GM19240 (cell line): Measurements from ENCODE around the gene RAB3IL1.
A peak's percentile ranks its signal among the peaks of the same experiment; 100 is the strongest.

ENCODE experiments used
- DNase-seq: peaks from one replicate; pipeline ENCODE4 v3.0.0; 2011; ENCODE audit warnings: low spot score; ENCODE audit not compliant: insufficient read length

The RAB3IL1 gene

DNA sequence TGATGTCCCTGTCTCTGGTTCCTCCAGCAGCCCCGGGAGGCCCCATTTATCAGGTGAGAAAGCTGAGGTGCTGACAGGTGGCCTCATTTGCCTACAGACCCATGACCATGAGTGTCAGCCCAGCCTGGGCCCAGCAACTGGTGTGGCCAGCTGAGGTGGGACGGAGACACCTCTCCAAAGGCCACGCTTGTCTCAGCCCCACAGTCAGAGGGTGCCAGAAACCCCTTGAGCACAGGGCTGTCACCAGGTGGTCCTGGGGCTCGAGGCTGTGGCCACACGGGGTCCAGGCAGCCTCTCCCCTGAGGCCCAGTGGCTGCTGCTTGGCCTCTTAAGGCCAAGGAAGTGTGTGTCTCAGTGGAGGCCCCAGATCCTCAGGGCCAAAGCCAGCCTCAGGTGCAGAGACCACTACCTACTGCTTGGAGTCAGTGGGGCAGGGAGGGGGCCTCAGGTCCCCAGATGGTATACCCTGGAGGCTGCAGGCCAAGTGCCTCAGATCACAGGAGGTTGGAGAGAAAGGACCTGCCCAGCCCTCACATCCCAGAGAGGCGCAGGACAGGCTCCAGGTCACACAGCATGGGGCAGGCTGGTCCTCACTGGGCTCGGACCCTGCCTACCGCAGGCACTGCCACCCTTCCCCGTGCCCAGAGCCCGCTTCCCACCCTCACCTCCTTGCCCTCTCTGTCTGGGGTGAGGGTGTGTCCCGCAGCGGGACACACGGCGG lies 11.4 kb downstream of the RAB3IL1 start:
- DNase-seq, result no peak

DNA sequence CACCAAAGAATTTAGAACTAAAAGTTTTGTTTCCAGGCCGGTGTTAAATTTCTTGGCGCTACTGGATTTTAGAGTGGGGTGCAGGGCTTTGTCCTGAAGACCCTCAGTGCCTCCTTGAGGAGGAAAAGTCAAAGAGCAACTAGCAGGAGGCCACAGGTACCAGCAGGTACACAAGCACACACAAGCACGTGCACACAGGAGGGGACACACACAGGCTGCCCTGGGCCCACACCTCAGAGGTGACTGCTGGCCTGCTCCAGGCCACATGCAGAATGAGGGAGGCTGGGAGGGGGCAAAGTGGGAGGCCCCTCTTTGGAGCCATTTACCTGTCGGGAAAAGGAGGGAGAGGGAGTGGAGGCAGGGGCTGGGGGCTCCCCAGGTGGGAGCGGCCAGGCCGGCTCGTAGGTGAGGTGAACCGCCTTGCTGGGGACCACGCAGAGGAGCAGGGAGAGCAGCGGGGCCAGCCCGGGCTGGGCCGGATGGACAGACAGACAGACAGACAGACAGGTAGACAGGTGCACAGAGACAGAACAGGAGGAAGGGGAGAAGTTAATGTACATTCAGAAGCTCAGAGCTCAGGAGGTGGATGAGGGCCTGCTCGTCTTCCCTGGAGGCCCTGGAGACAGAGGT lies 12.2 kb downstream of the RAB3IL1 start:
- no peak for DNase-seq

DNA sequence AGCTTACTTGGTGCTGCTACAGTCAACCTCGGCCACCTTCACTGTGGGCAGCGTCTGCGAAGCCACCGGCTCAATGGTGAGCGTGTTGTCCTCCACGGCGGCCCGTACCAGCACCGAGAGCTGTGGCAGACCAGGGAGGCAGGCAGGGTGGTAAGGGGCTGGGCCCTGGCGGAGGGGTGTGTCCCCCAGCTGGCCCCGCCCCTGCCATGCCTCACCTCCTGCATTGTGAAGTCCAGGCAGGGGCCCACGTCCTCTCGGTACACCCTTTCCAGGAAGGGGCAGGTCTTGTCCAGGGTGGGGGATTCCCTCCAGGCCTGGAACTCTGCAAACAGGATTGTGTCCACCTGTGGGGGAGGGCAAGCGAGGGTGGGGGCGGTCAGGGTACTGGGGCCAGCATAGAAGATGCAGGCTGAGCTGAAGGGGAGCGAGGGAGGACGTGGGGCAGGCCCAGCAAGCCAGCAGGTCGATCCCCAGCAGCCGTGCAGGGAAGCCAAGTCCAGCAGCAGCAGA lies 12.8 kb downstream of the RAB3IL1 start:
- DNase-seq, result no peak

DNA sequence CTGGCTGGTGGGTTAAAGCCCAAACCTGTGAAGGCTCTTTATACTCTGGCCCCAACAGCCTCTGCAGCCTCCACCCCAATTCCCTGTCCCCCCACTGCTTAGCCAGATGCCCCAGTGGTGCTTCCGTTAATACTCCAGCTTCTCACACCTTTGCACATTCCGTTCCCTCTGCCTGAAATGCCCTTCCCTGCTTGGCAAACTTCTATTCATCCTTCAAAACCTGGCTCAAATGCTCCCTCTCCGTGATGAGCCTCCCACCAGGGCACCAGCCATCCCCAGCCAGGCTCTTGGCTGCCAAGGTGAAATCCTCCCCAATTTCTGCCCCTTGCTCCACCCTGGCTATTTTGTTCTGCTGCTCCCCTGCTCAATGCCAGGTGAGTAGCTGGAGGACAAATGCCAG lies 13.5 kb downstream of the RAB3IL1 start:
- DNase-seq, result no peak

DNA sequence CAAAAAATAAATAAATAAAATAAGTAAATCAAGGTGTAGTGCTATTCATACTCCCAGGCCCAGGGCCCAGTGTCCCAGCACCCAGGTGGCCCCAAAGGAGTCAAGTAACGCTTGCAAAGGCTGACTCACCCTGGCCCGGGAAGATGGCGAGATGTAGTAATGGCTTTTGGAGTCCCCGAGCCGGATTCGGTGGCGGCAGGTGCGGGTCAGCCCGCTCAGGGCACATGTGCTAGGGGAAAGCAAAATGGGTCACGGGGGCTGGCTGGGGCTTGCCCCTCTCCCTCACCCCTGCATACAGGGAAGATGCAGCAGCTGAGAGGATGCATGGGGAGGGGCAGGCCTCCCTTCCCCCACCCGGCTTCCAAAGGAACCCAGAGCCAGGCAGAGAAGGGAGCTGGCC lies 15.1 kb downstream of the RAB3IL1 start:
- DNase-seq, result no peak

DNA sequence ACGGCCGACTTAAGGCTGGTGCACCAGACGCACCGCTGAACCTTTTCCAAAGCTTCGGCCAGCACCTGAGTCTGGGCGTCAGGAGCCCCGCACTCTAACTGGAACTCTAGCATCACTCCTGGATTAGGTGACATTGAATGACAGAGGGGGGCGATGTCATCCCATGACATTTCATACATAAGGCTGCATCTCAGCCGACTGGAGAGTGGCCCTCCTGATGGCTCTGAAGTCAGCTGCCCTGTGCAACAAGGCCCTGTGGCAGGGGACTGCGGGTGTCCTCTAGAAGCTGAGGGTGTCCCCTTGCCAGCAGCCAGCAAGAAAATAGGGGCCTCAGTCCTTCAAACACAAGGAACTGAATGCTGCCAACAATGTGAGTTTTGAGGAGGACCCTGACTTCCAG lies 16.0 kb downstream of the RAB3IL1 start:
- DNase-seq, result no peak

DNA sequence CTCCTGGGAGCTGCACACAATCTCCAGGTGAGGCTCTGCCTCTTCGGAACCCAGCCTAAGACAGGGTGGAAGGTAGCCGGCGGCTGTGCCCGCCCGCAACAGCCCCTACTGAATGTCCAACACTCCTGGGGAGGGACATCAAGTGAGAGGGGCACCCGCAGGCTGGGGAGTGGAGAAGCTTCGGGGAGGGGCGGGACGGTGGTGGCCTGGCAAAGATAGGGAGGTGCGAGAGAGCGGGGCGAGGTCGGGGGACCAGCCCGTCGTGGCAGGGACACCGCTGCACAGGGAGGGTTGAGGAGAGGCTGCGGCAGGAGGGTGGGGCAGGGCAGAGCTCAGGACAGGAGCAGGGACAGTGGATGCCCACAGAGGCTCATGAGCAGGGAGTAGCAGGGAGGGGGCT lies 17.1 kb downstream of the RAB3IL1 start:
- no peak for DNase-seq

DNA sequence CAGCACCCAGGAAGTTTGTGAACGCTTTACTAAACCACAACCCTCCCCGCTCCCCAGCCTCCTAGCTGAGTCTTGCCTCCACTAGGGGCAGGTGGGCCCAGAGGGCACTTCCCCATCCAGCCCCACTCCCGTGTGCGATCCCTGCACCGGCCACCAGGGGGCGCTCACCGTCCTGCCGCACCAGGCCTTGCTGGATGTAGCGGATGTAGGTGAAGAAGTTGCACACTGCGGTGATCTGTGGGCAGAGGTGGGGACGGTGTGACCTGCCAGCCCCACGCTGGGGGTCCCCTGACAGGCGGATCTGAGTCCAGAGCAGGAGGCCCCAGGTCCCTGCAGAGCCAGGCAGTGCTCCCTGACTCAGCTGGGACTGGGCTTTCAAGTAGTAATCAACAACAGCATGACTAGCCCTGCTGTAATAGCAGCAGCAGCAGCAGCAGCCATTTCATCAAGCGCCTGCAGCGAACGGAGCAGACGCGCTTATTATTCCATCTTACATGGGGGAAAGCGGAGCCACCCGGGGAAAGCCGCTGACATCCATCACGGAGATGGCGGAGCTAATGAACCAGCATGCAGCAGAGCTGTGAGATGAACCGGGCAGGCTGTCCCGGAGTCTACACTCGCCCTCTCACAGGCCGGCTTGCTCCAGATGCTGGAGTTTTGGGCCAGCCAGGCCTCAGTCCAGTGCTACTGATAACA lies 18.1 kb downstream of the RAB3IL1 start:
- peak; percentile 97 for DNase-seq

DNA sequence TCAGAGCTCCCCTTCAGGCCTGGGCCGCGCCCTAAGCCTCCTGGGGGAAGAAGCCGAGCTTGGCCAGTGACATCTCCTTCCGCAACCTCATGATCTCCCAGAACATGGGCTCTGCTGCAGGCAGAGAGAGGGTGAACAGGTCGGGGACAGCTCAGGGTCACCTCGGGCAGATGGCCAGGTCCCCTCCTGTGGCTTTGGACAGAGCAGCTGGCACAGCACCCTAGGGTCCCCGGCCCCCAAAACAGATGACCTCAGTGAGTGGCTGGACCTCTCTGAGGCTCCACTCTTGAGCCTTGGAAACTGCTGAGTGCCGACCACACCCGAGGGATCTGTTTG lies 19.2 kb downstream of the RAB3IL1 start:
- no peak for DNase-seq

DNA sequence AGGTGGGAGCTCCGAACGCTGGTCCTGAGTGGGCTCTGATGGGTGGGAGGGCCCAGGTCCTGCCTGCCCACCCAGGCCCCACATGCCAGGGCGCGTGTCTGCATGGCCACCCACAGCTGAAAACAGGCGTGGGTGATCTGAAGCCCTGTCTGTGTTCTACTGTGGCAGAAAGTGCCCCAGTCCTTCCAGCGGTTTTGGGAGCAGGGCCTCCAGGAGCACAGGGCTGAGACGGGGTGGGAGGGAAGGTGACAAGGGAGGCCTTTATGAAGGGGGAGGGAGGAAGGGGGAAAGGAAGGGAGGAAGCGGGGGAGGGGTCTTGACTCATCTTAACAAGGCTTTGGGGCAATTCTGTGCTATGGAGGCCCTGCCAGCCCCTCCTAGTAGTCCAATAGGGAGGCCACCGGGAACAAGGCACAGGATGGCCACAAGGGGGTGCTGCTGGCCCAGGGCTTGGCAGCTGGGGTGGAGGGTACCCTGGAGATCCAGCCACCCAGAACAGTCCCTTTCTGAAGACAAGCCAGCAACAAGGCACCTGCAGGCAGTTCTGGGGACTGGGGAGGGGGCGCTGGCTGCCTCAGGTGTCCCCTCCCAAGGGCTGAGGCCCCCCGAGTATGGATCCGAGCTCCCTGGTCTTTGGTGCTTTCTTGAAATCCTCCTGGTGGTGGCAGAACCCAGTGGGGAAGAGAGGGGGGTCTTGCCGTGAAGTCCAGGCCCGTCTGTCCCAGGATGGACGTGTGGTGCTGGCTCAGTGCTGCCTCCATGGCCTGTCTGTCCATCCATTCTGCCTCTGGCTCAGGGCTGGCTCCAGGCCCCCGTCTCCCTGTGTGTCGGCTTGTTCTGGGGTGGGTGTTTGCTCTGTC lies 19.7 kb downstream of the RAB3IL1 start:
- peak; percentile 90 for DNase-seq

DNA sequence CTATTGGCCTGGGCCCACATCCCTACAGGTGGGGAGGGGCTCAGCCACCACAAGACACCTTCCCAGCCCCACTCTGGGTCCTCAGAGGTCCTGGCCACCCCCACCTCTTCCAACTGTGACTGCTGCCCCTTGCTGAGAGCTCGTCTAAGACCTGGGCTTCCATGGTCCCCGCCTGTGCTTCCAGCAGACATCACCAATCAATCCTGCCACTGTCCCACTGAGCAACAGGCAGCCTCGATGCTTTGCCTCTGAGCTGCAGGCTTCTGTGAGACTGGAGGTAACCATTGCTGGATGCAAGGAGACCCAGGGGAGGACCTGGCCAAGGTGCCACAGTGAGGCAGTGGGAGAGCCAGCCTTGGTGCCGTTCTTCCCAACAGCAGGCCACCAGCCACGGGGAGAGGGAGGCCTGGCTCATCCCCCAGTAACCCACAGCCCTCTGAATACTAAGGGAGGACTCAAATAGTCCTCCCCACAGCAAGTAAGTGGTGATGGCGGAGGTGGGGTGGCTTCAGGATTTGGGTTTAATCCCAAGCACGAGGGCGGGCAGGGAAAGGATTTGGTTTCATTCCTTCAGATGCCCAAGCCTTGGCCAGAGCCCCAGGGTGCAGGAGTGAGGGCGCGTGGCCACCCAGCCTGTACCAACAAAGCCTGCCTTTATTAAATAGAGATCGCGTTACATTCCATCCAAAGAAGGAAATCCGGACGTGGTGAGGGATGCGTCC lies 20.5 kb downstream of the RAB3IL1 start:
- no peak for DNase-seq

DNA sequence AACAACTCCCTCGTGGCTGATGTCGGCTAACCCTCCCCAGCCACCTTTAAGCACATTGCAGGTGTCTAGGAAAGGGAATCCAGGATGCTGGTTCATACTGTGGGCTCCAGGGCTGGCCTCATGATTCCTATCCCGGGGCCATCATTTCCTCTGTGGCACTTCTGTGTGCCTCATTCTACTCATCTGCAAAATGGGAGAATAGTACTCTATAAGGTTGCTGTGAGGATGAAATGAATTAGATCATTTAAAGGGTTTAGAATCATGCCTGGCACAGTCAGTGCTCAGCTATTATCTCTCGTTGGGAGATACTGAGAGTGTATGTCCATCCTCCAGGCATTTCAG lies 21.7 kb downstream of the RAB3IL1 start:
- DNase-seq, result no peak

DNA sequence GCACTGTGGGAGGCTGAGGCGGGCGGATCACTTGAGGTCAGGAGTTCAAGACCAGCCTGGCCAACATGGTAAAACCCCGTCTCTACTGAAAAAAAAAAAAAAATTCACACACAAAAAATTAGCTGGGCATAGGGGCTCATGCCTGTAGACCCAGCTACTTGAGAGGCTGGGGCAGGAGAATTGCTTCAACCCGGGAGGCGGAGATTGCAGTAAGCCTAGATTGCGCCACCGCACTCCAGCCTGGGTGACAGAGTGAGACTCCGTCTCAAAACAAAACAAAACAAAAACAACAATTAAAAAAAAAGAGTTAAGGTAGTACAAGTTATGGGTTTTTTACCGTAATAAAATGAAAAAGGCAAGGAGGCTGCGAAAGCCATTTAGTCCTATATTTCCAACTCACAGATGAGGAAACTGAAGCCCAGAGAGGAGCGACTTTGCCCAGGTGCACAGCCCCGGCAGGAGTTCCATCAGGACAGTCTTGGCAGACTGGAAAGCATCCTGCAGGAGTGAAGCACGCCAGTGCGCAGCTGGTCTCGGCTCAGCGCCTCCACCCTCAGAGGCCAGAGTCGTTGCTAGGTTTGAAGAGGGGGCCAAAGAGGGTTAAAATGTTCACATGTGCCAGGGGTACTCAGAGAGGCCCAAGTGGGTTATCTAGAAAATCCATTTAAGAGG lies 22.2 kb downstream of the RAB3IL1 start:
- no peak for DNase-seq

DNA sequence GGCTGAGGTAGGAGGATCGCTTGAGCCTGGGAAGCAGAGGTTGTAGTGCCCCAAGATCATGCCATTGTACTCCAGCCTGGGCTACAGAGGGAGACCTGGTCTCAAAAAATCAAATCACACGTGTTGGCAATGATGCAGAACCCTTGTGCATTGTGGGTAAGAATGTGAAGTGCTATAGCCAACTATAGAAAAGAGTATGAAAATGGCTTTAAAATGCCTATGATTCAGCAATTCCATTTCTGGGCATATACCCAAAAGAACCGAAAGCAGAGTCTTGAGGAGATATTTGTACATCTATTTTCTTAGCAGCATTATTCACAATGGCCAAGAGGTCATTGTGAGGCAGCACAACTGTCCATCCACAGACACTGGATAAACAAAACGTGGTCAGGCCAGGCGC lies 23.4 kb downstream of the RAB3IL1 start:
- no peak for DNase-seq

DNA sequence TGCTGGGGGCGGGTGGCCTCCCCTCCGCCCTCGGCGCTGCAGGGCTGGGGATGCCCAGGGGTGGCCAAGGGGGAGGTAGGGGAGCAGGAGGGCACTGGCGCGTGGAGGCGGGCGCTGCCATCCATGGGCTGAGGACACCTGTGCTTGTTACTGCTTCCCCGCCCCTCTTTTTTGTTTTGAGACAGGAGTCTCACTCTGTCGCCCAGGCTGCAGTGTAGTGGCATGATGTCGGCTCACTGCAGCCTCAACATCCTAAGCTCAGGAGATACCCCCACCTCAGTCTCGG lies 25.3 kb downstream of the RAB3IL1 start:
- no peak for DNase-seq

DNA sequence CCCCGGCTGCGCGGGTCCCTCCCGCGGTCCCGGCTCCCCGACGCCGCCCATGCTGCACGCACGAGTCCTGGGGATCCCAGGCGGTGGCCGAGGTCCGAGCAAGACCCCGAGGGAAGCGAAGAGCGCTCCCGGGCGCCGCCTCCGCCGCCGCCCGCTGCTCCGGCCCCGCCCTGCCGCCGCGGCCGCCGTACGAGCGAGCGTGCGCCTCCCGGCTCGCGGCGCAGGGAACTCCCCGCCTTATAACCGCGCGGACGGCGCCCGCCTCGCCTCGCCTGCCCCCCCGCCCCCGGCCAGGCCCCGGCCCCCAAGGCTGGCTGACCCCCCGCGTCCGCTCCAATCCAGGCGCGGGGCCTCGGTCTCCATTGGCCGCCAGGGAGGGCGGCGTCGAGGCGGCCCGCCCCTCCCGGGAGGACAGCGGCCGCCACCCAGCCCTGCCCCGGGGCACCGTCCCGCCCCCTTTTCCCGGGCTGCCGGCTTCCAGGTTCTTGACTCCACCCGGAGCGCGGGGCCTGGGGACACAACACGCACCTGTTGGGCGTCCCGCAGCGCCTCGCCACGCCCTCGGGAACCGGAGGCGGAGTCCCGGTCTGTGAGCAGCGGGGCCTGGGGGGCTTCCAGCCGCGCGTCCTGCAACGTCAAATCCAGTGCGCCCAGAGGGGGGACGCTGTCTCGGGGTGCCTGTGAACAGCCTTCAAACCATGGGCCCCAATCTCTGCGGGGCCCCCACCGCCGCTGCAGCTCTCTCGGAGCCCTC lies 25.9 kb downstream of the RAB3IL1 start, which contains the start of gene FADS3:
Gene FADS3, minus strand, starts transcription at position 215 of the 754 bp plus-strand sequence. Its CDS starts 164 bp downstream, at position 51.
- DNase-seq, result peak; percentile 51

DNA sequence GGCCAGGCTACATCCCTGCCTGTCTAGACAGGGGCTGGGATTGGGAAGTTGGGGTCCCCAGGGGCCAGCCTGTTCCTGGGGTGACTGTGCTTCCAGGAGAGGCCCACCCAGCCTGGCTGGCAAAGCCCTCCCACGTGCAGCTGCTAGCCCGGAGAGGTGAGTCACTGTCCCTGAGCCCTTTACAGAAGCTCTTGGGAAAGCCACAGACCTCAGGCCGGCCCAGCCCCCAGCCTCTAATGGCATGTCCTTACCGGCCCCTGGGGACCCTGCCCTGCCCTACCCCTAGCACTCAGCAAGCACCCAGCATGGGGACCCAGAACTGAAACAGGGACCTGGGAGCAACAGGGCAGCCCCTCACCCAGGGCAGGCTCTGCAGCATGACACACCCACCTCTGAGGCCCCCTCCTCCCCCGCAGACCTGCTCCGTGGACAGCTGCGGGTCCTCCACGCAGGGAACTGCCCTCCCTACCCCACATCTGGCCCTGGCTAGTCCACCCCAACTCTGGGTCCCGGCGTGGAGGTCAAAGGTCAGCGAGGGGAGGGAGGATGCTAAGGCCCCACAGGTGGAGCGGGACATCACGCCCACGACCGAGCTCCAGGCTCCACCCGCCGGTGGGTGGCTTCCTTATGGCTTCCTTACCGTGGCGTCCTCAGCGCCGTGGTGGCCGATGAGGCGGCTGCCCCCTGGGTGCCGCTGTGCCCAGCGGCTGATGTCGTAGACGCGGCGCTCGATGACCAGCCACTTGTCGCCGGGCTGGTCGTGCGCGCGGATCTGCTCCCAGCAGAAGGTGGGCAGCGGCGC lies 26.6 kb downstream of the RAB3IL1 start:
- no peak for DNase-seq

DNA sequence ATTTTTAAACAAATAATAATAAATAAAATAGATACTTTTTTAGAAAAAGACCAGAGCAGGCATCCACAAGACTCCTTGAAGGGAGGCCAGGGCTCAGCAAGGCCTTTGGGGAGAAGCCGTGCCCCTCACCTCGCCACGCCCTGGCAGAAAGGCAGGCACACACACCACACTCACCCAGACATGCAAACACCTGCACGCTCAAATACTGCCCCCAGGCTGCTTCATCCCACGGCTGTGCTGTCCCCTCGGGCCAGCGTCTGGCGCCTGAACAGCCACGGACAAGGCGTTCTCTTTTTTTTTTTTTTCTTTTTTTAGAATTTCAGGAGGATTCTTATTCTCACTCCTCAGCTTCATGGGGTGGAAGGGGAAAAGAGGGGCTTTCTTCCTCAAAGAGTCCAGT lies 27.5 kb downstream of the RAB3IL1 start:
- no peak for DNase-seq

DNA sequence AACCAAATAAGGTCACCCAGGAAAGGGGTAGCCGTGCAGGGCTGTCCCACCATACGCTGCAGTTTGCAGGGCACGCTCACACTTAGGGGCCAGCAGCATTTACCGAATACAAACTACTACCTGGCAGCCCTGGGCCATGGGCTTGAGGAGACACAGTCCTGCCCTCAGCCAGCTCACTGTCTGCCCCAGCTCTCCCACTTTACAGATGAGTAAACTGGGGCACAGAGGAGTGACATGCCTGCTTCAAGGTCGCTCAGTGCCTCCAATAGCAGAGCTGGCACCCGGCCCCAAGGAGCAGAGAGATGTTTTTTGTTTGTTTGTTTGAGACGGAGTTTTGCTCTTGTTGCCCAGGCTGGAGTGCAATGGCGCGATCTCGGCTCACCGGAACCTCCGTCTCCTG lies 28.8 kb downstream of the RAB3IL1 start:
- no peak for DNase-seq
